ENCODE measurements around the gene WDR6.

- TF ChIP-seq TAF1 (IDR thresholded peaks at IDR 0.05; ENCODE audit: low read depth, low read length) (no peak), POLR2AphosphoS5 (IDR thresholded peaks at IDR 0.05; ENCODE audit: low read depth, low read length) (no peak), POU2F2 (IDR thresholded peaks at IDR 0.05; ENCODE audit: low read depth, low read length) (no peak), POLR2A (IDR thresholded peaks at IDR 0.05; ENCODE audit: low read depth, low read length) (no peak), SPI1 (IDR thresholded peaks at IDR 0.05; ENCODE audit: low read depth, low read length) (no peak)
Observed at GRCh38 chr3:48963591-48963990, 43.6 kb upstream of the WDR6 start.
